HG03103 (cell line): Measurements from ENCODE around the gene ITPR1.

Experiments
- ATAC-seq: cut with Tn5 transposase; IDR thresholded peaks from one replicate; pipeline ENCODE4 v1.9.1; 2021; ENCODE audit warnings: low read depth; ENCODE audit not compliant: unreplicated experiment

The ITPR1 gene

DNA sequence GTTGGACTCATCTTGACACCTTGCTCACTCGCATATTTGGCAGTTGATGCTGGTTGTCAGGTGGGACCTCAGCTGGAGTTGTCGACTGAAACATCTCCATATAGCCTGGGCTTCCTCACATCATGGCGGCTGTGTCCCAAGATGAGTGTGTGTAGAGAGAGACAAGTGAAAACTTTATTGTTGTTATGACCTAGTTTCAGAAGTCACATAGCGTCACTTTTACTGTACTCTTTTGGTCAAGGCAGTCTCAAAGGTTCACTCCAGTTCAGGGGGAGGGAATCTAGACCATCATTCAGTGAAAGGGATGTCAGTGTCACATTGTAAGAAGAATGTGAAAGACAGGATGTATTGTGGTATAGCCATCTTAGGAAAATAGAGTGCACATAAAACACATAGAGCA, 214.2 kb downstream of the ITPR1 start:
- ATAC-seq, result no peak

DNA sequence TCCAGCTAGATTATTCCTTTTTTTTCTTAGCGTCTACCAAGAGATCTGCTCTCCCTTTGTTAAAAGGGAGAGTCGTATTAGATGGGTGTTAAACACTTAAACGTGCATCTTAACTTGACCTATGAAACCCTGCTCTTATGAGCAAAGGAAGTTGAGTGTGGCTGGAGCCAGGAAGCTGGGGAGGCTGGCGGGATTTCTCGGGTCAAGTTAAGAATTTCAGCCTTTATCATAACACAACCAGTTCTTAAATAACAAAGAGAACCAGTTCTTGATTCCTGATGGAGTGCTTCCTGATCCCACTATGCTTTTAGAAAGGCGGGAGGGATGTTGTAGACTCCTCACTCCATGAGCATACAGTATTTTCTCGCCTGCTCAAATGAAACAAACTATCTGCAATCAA, 215.1 kb downstream of the ITPR1 start:
- ATAC-seq, result no peak

DNA sequence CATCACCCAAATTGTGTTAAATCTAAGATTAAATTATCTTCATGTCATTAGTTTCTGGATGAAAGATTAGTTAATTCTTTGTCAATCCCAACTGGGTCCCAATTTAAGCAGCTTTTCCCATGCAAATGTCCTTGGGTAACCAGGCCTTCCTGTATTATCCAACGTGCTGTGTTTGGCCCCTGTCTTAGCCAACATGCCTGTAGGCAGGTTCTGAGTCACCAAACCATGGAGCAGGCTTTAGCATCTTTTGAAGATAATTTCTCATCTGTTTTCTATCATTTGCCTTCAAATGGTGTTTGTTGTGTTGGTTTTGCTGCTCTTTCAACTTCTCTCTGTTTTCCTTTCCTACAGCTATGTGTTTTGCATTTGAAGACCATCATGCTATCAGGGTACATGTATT, 216.2 kb downstream of the ITPR1 start:
- ATAC-seq, result no peak

DNA sequence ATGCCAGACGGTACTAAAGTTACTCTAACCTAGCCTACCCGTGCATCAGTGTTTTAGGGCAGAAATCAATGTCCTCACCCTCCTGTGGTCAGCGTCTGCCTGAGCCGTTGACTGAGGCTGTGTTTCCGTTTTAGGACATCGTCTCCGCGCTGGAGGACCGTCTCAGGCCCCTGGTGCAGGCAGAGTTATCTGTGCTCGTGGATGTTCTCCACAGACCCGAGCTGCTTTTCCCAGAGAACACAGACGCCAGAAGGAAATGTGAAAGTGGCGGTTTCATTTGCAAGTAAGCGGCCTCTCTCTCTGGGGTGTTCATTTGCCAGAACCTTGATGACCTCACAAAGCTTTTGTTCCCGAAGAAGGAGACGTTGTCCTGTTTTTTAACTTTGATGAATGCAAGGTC, 217.0 kb downstream of the ITPR1 start:
- ATAC-seq, result no peak

DNA sequence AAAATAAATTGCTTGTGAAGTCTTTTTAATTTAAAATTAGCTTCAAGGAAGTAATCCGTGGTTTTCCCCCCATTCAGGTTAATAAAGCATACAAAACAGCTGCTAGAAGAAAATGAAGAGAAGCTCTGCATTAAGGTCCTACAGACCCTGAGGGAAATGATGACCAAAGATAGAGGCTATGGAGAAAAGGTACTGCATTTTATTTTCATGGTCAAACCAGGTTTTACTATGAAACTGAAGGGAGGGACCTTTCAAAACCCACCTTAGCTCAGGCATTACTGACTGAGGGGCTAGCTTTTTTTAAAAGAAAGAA, 218.5 kb downstream of the ITPR1 start:
- ATAC-seq, result no peak

DNA sequence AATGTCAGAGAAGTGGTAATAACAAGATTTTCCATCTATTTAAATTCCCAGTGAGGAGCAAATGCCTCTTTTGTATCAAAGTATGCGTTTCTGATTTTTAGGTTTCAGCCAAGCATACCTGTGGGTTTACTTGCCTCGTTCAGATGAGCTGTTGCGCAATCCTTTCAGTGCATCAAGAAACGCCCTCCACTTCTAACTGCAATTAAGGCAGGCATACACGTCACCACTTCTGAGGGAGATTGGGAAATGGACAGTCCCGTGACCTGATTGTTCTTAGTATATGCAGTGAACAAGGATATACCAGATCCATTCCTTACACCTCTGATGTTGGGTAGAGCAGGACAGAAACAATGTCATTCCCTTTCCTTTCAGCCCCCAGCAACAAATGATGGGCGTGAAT, 219.0 kb downstream of the ITPR1 start:
- ATAC-seq, result no peak

DNA sequence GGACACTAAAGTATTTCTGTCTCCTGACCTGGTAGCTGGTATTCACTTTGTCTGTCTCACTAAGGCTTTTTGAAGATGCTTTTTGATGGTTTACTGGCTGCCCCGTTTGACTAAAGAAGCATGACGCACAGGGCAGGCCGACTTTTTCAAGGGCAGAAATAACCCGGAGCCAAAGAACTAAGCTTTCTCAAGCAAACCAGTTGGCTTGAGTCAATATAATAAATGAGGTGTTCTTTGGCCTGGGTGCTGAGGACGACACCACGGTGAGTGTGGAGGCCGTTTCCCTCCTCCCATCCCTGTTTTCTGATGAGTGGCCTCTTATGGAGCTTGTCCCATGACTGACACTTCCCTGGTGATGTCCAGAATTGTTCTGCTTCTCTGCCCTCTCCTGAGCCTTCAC, 220.9 kb downstream of the ITPR1 start:
- no peak for ATAC-seq

DNA sequence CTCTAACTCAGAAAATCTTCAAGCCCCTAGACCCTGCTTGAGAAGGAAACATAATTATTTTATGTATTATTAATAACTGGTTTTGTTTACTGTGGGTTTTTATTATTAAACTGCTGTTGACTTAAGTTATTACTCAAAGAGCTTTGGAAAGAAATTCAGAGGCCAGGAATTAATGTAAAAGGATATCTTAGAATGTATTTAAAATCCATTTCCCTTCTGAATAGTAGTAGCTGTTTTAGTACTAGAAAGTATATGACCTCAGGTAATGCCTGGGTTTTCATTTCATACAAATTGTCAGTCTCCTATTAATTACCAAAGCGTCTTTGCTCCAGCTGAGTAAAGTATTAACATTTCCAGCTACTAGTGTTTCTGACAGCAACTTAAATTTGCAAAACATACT, 223.1 kb downstream of the ITPR1 start:
- ATAC-seq, result no peak

DNA sequence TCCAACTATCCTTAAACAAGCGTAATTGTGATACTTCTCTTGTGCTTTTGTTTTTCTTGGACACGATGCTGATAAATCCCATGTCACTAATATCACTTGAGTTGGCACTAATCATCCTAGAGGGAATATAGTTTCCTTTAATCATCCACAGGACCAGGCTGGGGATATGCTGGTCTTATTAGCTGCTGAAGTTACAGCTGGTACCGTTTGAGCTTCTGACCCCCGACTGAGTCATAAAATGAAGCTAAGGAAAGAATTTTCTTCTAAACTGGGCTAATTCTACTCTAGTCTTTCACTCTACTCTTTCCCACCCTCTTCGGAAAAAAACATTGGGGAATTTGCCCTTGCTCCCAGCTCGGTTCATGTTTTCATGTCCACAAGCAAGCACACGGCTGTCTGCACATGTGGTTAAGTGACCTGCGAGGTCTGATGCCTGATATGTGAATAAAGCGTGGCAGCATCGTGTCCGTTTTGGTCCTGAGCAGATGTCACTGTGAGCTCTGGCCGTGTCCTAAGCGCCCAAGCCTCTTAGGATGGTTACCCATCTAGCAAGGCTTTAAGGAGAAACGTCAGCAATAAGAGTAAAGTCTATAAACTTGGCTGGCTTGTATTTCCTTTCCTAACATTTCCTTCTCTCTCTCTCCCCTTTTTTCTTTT, 223.7 kb downstream of the ITPR1 start:
- ATAC-seq, result no peak

DNA sequence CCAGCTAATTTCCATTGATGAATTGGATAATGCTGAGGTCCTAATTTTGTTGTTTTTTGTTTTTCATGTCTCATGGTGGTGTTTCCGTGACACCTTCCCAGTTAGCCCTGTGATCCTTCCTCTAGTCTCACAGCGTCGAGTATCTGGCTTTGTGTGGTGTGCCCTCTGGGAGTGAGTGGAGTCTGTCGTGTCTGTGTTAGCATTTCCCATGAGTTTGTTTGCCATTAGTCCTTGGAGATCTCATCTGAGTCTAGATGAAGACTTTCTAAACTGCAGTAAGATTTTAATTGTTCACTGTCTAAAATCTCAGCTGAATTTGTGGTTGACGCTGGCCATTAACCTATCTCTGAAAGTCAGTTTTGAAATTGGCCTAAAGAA, 224.2 kb downstream of the ITPR1 start:
- no peak for ATAC-seq

DNA sequence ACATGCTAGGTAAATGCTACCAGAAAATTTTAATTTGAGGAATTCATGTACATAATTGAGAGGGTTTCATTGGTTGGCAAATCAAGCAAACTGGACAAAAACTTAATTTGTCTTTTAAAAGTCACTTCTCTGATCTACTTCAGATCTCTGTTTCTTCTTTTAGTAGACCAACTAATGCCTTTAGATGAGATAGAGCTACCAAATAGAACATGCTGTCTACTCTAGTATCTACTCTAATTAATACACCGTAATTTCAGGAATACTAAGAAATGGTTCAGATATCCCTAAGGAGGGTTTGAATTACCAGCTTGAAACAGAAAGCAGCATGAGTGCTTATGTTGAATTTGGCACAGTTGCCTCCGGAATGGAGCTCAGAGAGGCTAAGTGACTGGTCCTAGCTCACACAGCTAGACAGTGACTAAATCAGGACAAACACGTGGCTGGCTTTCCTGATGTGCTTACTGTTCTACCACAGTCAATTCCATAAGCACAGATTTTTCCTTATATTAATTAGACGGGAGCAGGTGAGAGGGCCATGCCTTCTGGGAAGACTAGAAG, 225.1 kb downstream of the ITPR1 start:
- no peak for ATAC-seq

DNA sequence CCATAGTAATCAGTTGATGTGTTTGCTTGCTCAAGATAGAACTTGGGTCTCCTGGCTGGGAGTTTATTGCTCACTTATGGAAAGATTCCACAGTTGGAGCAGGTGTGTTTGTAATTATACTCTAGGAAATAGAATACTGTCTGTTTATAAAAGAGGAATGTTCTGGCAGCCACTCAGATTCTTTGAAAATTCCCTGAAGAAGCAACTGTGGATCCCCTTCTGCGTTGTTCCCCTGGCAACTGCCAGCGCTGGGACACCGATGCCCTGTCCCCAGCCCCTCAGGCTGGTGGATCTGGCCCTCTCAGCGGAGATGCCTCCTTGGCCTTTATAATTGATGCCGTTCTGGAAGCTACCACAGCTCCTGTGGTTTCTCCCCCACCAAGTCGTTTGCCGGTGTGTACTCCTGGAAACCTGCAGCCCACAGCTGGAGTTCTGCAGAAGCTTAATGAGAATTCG, 225.9 kb downstream of the ITPR1 start:
- no peak for ATAC-seq

DNA sequence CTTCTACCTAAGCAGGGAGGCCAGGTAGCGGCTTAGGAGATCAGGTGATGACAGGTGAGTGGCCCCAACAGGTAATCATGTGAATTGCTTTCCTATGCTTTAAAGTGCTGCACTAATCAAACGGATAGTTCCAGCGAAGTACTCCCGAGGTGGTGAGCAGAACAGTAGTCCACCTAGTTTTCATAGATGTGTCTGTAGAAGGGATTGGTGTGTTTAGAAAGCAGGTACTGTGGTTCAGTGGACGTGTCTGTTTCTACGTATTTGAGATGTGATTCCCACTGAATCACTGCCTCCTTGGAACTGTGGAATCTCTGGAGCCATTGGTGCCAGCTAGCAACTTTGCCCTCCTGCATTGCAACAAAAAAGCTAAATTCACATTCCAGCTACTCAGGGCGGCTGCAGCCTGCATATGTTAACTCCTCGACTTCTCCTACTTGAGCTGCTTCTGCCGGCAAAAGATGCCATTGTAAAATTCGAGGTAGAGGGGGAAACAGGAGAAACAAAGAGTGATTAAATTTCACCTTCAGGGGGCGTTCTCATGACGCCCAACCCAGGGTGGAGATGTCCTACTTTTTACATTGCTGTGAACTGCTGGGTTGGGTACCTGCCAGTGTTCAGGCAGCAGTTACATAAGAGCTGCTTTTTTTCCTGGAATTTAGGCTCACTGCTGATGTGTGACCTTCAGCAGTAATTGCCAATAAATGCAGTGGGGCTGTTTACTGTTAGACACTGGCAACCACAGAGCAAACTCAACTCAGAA, 227.3 kb downstream of the ITPR1 start:
- ATAC-seq, result no peak

DNA sequence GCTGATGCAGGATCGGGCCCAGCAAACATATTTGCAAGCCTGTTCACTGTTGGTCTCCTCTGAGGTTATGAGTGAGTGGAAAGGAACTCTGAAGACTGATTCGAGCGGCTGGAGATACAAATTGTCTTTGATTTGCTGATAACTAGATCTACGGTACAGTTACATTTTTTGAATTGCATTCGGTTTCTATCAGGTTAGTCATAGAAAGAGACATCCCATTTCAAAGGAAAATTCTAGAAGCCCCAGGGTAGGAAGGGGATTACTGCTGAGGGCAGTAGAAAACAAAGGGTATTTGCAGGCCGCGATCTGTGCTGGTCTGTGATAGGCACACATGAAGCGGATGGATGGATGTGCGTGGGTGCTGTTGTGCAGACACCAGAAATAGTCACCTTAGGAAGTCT, 228.4 kb downstream of the ITPR1 start:
- no peak for ATAC-seq

DNA sequence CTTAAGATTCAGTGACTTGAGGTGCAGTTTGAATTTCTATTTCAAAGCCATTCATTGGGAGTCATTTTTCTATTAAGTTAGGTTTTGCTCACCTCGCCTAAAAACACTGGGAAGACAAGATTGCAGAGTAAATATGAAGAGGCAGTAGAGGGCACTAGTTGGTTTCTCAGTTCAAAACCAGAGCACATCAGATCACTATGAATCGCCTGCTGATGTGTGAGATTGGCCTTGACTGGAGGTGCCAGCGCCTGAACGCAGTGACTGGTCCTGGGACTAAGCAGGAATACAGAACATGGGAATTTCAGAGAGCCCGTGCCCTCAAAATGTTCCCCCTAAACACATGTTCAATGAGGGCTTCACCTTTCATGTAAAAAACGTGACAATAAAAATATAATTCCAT, 229.0 kb downstream of the ITPR1 start:
- ATAC-seq, result no peak

DNA sequence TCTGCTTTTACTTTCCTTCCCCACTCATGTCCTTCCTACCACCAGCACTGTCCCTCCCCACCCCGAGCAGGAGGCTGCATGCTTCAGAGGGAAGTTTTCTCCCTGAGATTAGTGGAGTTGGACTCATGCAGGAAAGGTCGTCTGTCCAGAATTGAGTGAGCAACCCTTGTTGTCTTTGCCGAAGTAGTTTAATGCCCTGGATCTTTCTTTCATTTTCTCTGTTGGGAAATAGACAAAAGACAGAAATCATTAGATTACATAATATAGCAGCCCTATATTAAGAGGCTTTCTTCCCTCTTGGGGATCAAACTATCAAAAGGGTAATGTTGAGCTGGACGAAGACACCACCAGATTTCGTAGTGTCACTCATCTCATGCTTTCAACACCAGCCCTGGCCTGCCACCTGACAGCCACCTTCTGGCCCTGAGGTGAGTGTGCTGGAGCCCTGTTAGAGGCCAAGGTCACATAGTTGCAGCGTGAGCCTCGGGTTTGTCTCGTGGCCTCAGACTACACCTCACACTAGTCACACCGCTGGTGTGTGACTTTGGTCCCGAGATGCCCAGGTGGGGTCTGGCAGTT, 231.0 kb downstream of the ITPR1 start:
- ATAC-seq, result no peak

DNA sequence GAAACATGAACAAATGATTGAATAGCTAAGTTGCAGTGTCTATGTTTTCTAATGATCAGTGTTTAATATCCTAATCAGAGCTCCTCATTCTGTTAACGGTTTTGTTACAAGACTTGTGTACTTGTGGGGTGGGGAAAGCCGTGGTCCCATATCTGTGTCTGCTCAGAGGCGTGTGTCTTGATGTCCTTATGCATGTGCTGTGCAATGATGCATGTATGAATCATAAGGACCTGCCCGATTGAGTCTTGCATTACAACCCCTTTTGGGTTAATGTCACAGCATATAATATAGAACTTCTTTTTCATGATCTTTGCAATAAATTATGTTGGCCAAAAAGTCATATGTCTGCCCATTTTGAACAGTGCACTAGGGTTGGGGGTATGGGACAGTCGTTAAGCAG, 233.4 kb downstream of the ITPR1 start:
- no peak for ATAC-seq

DNA sequence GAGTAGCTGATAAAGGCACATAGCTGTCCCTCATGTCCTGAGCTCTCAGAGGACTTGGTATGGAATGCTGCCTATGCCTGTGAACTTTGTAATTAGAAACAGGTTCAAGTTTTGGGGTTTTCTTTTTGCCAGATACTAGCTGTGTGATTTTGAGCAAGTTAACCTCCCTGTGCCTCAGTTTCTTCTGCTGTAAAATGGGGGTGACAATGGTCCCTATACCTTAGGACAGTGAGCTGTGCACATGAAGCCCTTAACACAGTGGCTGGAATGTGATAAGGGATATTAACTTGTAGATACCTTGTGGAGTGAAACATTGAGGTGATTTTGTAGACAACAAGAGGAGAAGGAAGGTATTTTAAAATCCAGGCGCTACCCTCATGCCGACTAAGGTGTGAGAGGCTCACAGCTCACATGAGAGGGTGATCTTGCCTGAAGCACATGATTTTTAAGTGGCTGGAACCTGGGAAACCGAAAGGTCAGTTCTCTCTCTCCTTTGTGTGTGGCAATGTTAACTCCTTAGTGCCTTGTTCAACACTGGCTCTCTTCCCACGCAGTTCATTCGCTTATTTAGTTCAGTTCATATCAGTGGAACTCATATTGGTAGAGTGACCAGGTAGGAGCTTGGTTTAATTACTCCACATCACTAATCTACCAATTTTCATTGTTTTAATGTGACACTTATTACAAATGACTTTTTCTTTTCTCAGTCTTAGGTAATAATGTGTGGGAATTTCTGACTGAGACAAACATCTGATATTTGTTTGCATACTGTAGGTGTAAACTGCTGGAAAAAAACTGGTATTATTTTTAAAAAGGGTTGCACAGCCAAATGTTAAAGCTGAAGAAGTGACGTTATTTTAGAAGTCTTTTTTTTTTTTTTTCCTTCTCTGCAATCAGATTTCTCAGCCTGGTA, 236.2 kb downstream of the ITPR1 start:
- no peak for ATAC-seq

DNA sequence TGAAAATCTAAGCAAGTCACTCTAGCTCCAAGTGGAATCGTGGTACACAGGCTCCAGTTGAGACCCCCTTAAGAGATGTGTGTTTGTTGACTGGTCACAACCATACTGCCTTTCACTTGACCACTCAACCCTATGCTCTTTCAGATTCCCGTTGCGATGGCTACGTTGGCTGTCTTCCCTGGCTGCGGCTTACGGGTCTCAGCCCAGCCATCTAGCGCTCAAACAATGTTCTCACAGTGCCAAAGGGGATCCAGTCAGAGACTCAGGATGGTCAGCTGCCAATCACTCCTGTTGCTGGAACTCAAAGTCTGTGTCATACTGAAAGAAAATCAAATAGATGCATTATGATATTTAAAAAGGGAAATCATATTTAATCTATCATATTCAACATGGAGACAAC, 237.6 kb downstream of the ITPR1 start:
- ATAC-seq, result no peak

DNA sequence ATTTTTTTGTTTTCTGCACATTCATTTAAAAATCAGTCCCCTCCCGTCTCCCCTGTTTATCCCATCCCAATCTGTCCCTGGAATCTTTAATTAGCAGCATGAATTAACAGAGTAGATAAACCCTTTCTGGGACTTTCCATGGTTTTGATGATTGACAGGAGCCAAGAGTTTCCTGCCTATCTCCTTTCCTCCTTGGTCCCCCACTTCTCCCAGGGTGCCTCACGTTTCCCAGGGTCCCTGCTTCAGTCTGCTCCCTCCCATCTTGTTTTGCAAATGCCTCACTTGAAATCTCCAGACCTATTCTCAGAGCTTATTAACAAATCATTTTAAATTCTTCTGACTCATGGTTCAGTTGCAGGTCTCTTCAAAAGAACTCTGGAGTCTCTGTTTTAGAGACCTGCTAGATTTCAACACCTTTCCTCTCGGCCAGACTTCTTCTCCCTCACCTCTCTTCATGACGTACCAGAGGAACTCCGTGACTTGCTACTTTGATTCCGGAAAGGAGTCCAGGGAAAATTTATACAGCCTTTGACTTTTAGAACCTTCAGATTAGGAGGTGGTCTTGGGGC, 238.5 kb downstream of the ITPR1 start:
- ATAC-seq, result no peak

DNA sequence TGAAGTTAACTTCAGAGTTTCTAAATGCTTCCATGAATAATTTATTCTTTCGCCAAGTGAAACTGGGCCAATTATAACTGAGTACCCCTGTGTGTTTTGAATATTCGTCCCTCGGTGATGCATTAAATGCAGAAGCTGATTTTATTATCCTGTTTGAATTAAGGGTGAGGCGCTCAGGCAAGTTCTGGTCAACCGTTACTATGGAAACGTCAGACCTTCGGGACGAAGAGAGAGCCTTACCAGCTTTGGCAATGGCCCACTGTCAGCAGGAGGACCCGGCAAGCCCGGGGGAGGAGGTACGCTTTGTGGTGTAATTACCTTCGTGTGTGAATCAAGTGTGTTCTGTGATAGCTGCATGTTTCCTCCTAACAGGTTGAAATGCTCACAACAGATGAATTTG, 239.8 kb downstream of the ITPR1 start:
- ATAC-seq, result no peak
